Heart left ventricle (tissue), 16 donors: ENCODE results near the gene FBP1. TPM values are rescaled to one million over a fixed set of nuclear protein-coding genes. Genes with fewer than 3 reads are reported as not detected.
A peak's percentile ranks its signal among the peaks of the same experiment; 100 is the strongest.

Experiments used
- ATAC-seq, 4 donors: fragments of 200-7000 bp; cut with Tn5 transposase; one replicate each; pipeline ENCODE4 v1.9.1; 2020 to 2022; ENCODE audit warnings: moderate library complexity in 4 of 4, mild to moderate bottlenecking in 3 of 4, moderate number of reproducible peaks in 1 of 4
- DNase-seq, 5 donors: peaks; one replicate each; pipeline ENCODE4 v3.0.0-alpha.2; 2020
- H3K27ac ChIP-seq, 12 donors: fragments of 200-600 bp; sonication (generic) in 4 of 12; one replicate each; pipeline versions ENCODE4 v1.5.0 to v1.8.0; 2016 to 2022; ENCODE audit warnings: mild to moderate bottlenecking in 2 of 12
- H3K27me3 ChIP-seq, 9 donors: fragments of 200-600 bp; sonication (generic) in 2 of 9; one replicate each; pipeline versions ENCODE4 v1.5.1 to v1.8.0; 2016 to 2022; ENCODE audit warnings: mild to moderate bottlenecking in 3 of 9
- H3K36me3 ChIP-seq, 9 donors: fragments of 200-600 bp; sonication (generic) in 2 of 9; one replicate each; pipeline versions ENCODE4 v1.5.0 to v1.8.0; 2018 to 2022; ENCODE audit warnings: mild to moderate bottlenecking in 2 of 9
- H3K4me1 ChIP-seq, 12 donors: fragments of 200-600 bp; sonication (generic) in 4 of 12; one replicate each; pipeline versions ENCODE4 v1.5.0 to v1.8.0; 2016 to 2022; ENCODE audit warnings: mild to moderate bottlenecking in 3 of 12
- H3K4me3 ChIP-seq, 12 donors: fragments of 200-600 bp; sonication (generic) in 4 of 12; one replicate each; pipeline versions ENCODE4 v1.5.0 to v1.8.0; 2017 to 2022; ENCODE audit warnings: mild to moderate bottlenecking in 9 of 12, moderate library complexity in 4 of 12
- H3K9me3 ChIP-seq, 12 donors: fragments of 200-600 bp; sonication (generic) in 4 of 12; one replicate each; pipeline versions ENCODE4 v1.5.0 to v1.8.0; 2016 to 2022; ENCODE audit warnings: mild to moderate bottlenecking in 1 of 12
- CTCF ChIP-seq, 12 donors: fragments of 200-600 bp; sonication (generic) in 4 of 12; IDR thresholded peaks; one replicate each; pipeline versions ENCODE4 v1.5.0 to v1.8.0; 2018 to 2022; ENCODE audit warnings: antibody characterized with exemption in 12 of 12, mild to moderate bottlenecking in 5 of 12
- POLR2A ChIP-seq, 2 donors: fragments of 450-650 bp; IDR thresholded peaks; one replicate each; pipeline ENCODE4 v1.6.1; 2017; ENCODE audit warnings: antibody characterized with exemption in 2 of 2, mild to moderate bottlenecking in 2 of 2, moderate library complexity in 2 of 2
- WGBS, 4 donors: extraction: QIAGEN DNeasy Blood & Tissue Kit in 2 of 4; methylation state at CpG; one replicate each; pipeline versions ENCODE4 v1.1.5 to v1.1.7; 2013 to 2018; 5-methylcytosine and 5-hydroxymethylcytosine counted together
- intact Hi-C, 10 donors: fragments of 100-400 bp; cut with DNase I; formaldehyde crosslinking; loops; one replicate each; pipeline versions ENCODE4 v1.11.1 to v1.14.2; 2022
- long read RNA-seq, 3 donors: library from polyadenylated mRNA; unstranded; transcript quantifications; one replicate each; pipeline ENCODE4 v2.0.0, GENCODE V29; 2020 to 2021
- polyA plus RNA-seq, 2 donors: library from polyadenylated mRNA; stranded (reverse); fragments of 200-250 nt; gene quantifications; one replicate each; pipeline ENCODE4 v1.2.3, GENCODE V29; 2013
- total RNA-seq, 9 donors: library from RNA; depleted of rRNA in 2 of 9; stranded (reverse); fragments of >200 nt in 2 of 9; fragmentation: NEBNext Ultra II Directional in 3 of 9; extraction: Animal tissue kit (Norgen Biotek cat#: 25700) in 3 of 9; gene quantifications; one replicate each; pipeline versions ENCODE4 v1.1.0 to v1.2.4, GENCODE V29; 2016 to 2023
- donor health status: ischemic (EF 13 %, LVEDD 7.1; RV severe dilation, severe dysfunction).
- donor health status: healthy with polysubstance abuse.
- donor health status: DM: no; HTN: yes; CAD: no.
- donor health status: DM: no; HTN: no; CAD: no.
- donor health status: ischemic (EF 25% LVEDD 6.9; RV normal size, moderate dysfunction).
- donor health status: ischemic (EF 25% LVEDD 5.7; RV mildly dilated, moderate dysfunction).
- donor health status: healthy.
- donor health status: DM: yes; HTN: yes; CAD: no.
- donor health status: ischemic (EF 35%, LVEDD 5.7; RV mildly dilated, moderate dysfunction).
- donor health status: nonischemic (EF 11% LVEDD 7.7; RV severe dilation, severe dysfunction).
- donor health status: DM: yes; HTN: yes; CAD: no.
- donor health status: PGD.
- donor health status: ischemic (EF 29% LVEDD 5.4; RV normal size, mild dysfunction).
- donor health status: nonischemic (EF 23%, LVEDD 6.1; RV moderate dilation, normal function).

The FBP1 gene
- total RNA-seq (10 to 100 TPM in 1 of 9 donors, 1 to 10 TPM in 3, under 1 TPM in 5; 0.51 to 18.5 (median 0.94) TPM), polyA plus RNA-seq (1 to 10 TPM in 1 of 2 donors, under 1 TPM in 1; 0.50 to 1.3 TPM)
- long read RNA-seq, donor 1 = 0 reads
- long read RNA-seq, donor 2, partial matches to known transcripts = 0 of 2 reads
- long read RNA-seq, donor 2, other reads (novel, unspliced or antisense) = 0 of 2 reads
- long read RNA-seq, donor 3 = 0 reads

DNA sequence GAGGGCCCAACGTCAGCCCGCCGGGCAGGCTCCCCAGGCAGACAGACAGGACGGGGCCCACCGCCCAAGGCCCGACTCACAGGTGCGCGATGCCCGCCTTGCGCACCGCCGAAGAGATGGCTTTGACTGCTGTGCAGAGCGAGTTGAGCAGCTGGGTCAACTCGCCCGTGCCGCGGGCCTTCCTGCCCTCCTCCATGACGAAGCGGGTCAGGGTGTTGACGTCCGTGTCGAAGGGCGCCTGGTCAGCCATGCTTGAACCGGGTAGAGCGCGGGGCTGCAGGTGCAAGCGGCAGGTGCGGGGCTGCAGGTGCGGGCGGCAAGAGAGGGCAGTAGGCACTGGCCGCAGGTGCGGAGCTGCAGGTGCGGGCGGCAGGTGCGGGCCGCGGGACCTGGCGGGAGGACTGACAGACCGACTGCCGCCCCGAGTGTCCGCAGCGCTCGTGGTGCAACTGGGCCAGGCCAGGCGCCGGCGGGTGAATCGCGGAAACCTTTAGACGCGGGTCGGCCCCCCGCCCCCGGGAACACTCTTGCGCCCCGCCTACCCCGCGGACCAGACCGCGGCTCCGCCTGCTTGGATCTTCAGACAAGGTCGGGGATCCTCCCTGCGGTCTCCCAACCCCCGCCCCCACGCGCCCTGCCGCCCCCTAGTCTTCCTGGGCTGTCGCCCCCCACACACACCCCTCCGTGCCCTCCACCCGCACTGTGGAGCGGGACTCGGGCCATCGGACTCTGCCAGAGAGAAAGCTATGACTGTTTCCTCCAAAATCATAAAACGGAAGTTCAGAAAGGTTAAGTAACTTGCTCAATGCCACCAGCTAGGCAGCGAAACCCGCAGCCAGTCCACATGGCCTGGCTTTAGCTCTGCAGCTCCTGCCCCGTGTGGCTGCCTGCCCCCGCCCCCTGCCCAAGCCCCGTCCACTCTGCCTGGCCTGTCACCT lies at the start of gene FBP1:
Gene FBP1, minus strand, starts transcription at position 458 of the 938 bp plus-strand sequence. Its CDS starts 208 bp downstream, at position 250.
- H3K4me1 ChIP-seq = peaks cover 0 to 15% (median 5%) of the 10 kb centered on the region in 12 donors
- intact Hi-C loops = no loop called here
- ATAC-seq (peak in 3 of 4 donors; percentile 50 to 70 (median 62)), DNase-seq (peak; percentile 23 to 81 (median 49))
- H3K9me3 ChIP-seq = no peaks in the 10 kb centered on the region
- 6 to 15% (median 9%) methylated on average over 32 to 79 of the region's 79 CpGs for WGBS, 4 donors
- TF ChIP-seq CTCF (IDR thresholded peaks at IDR 0.05) (no peak), POLR2A (IDR thresholded peaks at IDR 0.05) (no peak)
- peak within 1 kb of the TSS in 3 of 12 donors; percentile 14 to 83 (median 51) for H3K27ac ChIP-seq
- no peaks in the 10 kb centered on the region for H3K36me3 ChIP-seq
- peak within 1 kb of the TSS; percentile 45 to 79 (median 62) for H3K4me3 ChIP-seq
- H3K27me3 ChIP-seq = peaks cover 0 to 17% (median 7%) of the 10 kb centered on the region in 9 donors

DNA sequence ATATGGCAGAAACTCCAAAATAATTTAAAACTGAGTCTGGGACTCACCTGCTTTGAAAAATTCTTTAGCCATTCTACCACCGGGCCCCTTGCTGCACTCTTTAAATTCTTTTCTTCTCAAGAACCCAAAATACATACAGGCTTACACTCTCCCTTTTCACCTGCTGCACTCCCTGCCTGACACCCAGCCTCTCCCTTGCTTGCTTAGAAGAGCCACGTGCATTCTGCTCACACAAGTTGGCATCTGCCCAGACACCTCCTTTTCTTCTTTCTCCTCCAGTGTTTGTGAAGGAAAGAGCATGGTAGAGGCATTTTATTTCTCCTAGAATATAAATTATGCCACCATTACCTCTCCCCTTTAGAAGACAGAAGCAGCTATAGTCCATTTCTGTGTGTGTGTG lies 48.1 kb upstream of the FBP1 start:
- WGBS, 4 donors = 53 to 66% (median 60%) methylated on average over 2 of the region's 2 CpGs
- Histone ChIP-seq H3K9me3 (no peaks in the 10 kb centered on the region), H3K36me3 (no peaks in the 10 kb centered on the region), H3K4me3 (no peak overlapping the region), H3K27ac (no peak overlapping the region), H3K27me3 (no peaks in the 10 kb centered on the region), H3K4me1 (peaks cover 0 to 5% (median 0%) of the 10 kb centered on the region in 12 donors)
- intact Hi-C loops = loop anchor here in 6 of 10 donors (5.0 to 10.0 kb wide), 5 partner anchors 77 to 317 kb away; no protein-coding TSS in a partner anchor
- DNase-seq (no peak), ATAC-seq (no peak)
- TF ChIP-seq POLR2A (IDR thresholded peaks at IDR 0.05) = no peak
- TF ChIP-seq CTCF (IDR thresholded peaks at IDR 0.05) = no peak

- Histone ChIP-seq H3K36me3 (no peaks in the 10 kb centered on the region), H3K4me3 (no peak overlapping the region), H3K4me1 (peaks cover 0 to 11% (median 0%) of the 10 kb centered on the region in 12 donors), H3K27ac (peak overlapping the region in 1 of 12 donors; percentile 13), H3K27me3 (no peaks in the 10 kb centered on the region), H3K9me3 (no peaks in the 10 kb centered on the region)
- DNase-seq (no peak), ATAC-seq (no peak)
- intact Hi-C loops = loop anchor here in 6 of 10 donors (5.0 to 10.0 kb wide), 5 partner anchors 79 to 319 kb away; no protein-coding TSS in a partner anchor
- WGBS, 4 donors = 96 to 99% (median 97%) methylated on average over 2 of the region's 2 CpGs
- no peak for TF ChIP-seq POLR2A (IDR thresholded peaks at IDR 0.05)
- TF ChIP-seq CTCF (IDR thresholded peaks at IDR 0.05) = no peak
Observed at GRCh38 chr9:94685359-94685758, 46.0 kb upstream of the FBP1 start.

- DNase-seq (peak; percentile 69 to 87 (median 82)), ATAC-seq (peak; percentile 92 to 98 (median 98))
- Histone ChIP-seq H3K9me3 (no peaks in the 10 kb centered on the region), H3K4me1 (peaks cover 0 to 9% (median 0%) of the 10 kb centered on the region in 12 donors), H3K36me3 (no peaks in the 10 kb centered on the region), H3K27me3 (no peaks in the 10 kb centered on the region), H3K4me3 (no peak overlapping the region), H3K27ac (peak overlapping the region in 6 of 12 donors; percentile 11 to 47 (median 32))
- intact Hi-C loops = loop anchor here (1.0 to 10.0 kb wide), 16 partner anchors 83 to 1536 kb away; no protein-coding TSS in a partner anchor
- 4 to 20% (median 6%) methylated on average over 7 of the region's 7 CpGs for WGBS, 4 donors
- no peak for TF ChIP-seq POLR2A (IDR thresholded peaks at IDR 0.05)
- peak; percentile 62 to 85 (median 78) for TF ChIP-seq CTCF (IDR thresholded peaks at IDR 0.05)
Observed at GRCh38 chr9:94681508-94681907, 42.2 kb upstream of the FBP1 start.
